ENCODE measurements around the gene ATP9A.
"Not testable (repeated sequence)": the region's sequence is repeated elsewhere in the genome, so short reads cannot be mapped to it uniquely, and the experiment has no call there.

Gene ATP9A

GRCh38 chr20:51752343-51752951 lies 15.7 kb downstream of the ATP9A start:
- no peak for DNase-seq

- DNase-seq, result no peak
These were observed 17.3 kb downstream of the ATP9A start for GRCh38 chr20:51750770-51751388.

- DNase-seq, result no peak
These were observed 18.0 kb downstream of the ATP9A start for GRCh38 chr20:51750037-51750769.

- no peak for DNase-seq
These were observed 18.5 kb downstream of the ATP9A start for GRCh38 chr20:51749674-51750036.

- DNase-seq, result no peak
These were observed 20.8 kb downstream of the ATP9A start for GRCh38 chr20:51747182-51747911.

GRCh38 chr20:51745804-51746203 lies 22.4 kb downstream of the ATP9A start:
- no peak for DNase-seq

GRCh38 chr20:51740838-51741237 lies 27.4 kb downstream of the ATP9A start:
- no peak for DNase-seq

- DNase-seq, result not testable (repeated sequence)
These were observed 27.9 kb downstream of the ATP9A start for GRCh38 chr20:51740308-51740707.

GRCh38 chr20:51739722-51740249 lies 28.4 kb downstream of the ATP9A start:
- DNase-seq, result no peak

- DNase-seq, result no peak
These were observed 29.2 kb downstream of the ATP9A start for GRCh38 chr20:51738877-51739447.

- DNase-seq, result not testable (repeated sequence)
These were observed 29.9 kb downstream of the ATP9A start for GRCh38 chr20:51738261-51738660.

- no peak for DNase-seq
These were observed 31.2 kb downstream of the ATP9A start for GRCh38 chr20:51736947-51737346.

GRCh38 chr20:51735728-51736600 lies 32.2 kb downstream of the ATP9A start:
- DNase-seq, result no peak

- DNase-seq, result no peak
These were observed 33.1 kb downstream of the ATP9A start for GRCh38 chr20:51734876-51735720.

GRCh38 chr20:51733070-51733469 lies 35.1 kb downstream of the ATP9A start:
- DNase-seq, result no peak

GRCh38 chr20:51732096-51732791 lies 35.9 kb downstream of the ATP9A start:
- no peak for DNase-seq

- no peak for DNase-seq
These were observed 36.5 kb downstream of the ATP9A start for GRCh38 chr20:51731731-51732095.

- DNase-seq, result no peak
These were observed 38.4 kb downstream of the ATP9A start for GRCh38 chr20:51729771-51730170.

- no peak for DNase-seq
These were observed 39.5 kb downstream of the ATP9A start for GRCh38 chr20:51728737-51729136.

- DNase-seq, result no peak
These were observed 40.3 kb downstream of the ATP9A start for GRCh38 chr20:51727872-51728271.

All from activated effector memory CD4-positive, alpha-beta T cell treated with Interleukin-2 at 50 U/mL for 16 hours (primary cell).